K562 treated with DMSO at 1 percent for 24 hours (cell line): ENCODE results near the gene CHIC1. TPM values are rescaled to one million over a fixed set of nuclear protein-coding genes. Genes with fewer than 3 reads are reported as not detected.

Experiments used
- total RNA-seq: library from RNA; unstranded; fragments of 300-600 nt; gene quantifications from 2 replicates; pipeline ENCODE4 v1.2.3, GENCODE V29; 2022; ENCODE audit warnings: low read depth; ENCODE audit not compliant: insufficient read depth

CHIC1 gene
- total RNA-seq: 0.32 and 0.45 TPM in 2 replicates

DNA sequence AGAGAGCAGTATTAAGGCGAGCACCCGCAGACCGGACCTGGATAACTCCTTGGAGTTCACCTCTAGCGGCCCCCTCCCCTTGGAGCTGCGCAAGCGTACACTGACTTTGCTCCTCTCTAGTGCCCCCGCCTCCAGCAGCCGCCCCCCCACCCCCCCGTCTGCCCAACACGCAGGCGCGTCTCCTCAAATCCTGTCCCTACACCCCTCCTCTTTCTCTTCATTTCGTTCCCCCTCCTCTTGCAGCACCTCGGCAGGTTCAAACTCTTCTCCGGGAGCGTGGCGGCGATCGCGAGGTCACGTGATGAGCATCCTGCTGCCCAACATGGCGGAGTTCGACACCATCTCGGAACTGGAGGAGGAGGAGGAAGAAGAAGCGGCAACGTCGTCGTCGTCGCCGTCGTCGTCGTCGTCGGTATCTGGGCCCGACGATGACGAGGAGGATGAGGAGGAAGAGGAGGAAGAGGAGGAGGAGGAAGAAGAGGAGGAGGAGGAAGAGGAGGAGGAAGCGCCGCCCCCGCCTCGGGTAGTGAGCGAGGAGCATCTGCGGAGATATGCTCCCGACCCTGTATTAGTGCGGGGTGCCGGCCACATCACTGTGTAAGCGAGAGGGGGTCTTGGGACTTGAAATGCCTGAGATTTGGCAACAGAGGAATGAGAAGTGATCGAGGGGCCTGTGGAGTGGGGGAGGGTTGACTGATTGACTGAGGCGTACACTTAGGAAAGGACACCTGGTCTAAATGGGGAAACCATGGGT is at the start of gene CHIC1:
TSS of gene CHIC1 (plus strand) at position 214 of the 754 bp plus-strand sequence. CDS start at position 302, 88 bp downstream.

Other genes with a start within 250 kb of the CHIC1 start
- not detected in 2 replicates for gene CDX4, start 116.1 kb upstream of the CHIC1 start, total RNA-seq